Stimulated activated CD4-positive, alpha-beta T cell treated with anti-CD3 and anti-CD28 coated beads, Interleukin-4, amount 100 ng/mL, for 1 hour (primary cell): ENCODE data around the gene DLX4.

Experiments used
- DNase-seq: peaks from one replicate; pipeline ENCODE4 v3.0.0-alpha.2; 2020

Gene DLX4

GRCh38 chr17:49968405-49969133 is 421 bp upstream of the DLX4 start:
- DNase-seq: peak; percentile 77

GRCh38 chr17:49969795-49970389 is 902 bp downstream of the DLX4 start:
- DNase-seq: no peak

GRCh38 chr17:49970498-49970897 is 1.5 kb downstream of the DLX4 start:
- DNase-seq: no peak

- DNase-seq: no peak
These were observed 2.3 kb downstream of the DLX4 start for GRCh38 chr17:49971199-49971847.

DNA sequence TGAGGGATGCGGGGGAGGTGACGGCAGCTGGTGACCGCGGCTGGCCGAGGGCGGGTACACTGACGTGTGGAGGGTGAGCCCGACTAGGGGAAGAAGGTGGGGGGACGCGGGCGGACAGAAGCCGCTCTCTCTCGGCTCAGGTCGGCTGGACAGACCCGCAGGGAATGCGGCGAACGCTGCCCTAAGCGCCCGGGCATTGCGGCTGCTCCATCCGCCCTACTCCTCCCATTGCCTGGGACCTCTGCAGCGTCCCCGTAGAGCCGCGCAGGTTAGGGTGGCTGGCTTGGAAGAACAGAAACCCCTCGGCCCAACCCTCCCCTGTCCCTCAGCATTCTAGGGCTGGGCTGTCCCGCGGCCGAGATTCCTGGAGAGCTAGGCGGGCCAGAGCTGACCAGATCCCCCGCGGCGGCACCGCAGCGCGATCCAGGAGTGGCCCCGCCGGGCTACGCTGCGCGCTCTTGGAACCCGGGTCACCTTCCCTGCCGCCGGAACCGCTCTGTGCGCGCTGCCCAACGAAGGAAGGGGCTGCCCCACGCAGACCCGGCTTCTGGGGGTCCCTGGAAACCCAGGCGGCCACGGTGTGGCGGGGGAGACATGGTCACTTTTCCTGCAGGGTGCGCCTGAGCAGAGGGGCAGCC is 3.0 kb downstream of the DLX4 start:
- peak; percentile 9 for DNase-seq

DNA sequence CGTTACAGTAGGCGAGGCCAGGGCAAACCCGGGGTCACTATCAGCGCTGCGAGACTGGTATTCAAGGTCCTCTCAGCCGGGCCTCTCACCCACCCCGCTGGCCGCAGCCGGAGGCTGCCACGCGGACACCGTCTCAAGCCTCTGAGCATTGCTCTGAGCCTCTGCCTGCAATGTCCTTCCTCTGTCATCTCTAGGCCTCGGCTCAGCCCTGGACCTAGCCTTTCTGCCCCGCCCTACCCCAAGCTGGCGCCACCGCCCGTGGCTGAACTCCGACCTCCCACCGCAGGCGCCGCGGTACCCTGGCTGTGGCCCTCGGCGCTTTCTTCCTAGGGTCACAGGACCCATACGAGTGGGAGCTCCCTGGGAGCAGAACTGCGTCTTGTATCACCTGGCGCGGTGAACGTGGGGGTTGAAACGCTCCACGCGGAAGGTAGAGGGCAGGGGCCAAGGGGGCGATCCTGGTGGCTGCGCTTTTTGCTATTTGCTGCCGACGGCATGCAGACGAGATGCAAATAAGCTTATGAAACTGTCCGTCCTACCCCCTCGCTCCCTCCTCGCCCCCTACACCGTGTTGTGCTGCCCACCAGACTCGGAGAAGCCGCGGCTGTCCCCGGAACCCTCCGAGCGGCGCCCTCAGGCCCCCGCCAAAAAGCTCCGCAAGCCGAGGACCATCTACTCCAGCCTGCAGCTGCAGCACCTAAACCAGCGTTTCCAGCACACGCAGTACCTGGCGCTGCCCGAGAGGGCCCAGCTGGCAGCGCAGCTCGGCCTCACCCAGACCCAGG is 3.7 kb downstream of the DLX4 start:
- DNase-seq: no peak

DNA sequence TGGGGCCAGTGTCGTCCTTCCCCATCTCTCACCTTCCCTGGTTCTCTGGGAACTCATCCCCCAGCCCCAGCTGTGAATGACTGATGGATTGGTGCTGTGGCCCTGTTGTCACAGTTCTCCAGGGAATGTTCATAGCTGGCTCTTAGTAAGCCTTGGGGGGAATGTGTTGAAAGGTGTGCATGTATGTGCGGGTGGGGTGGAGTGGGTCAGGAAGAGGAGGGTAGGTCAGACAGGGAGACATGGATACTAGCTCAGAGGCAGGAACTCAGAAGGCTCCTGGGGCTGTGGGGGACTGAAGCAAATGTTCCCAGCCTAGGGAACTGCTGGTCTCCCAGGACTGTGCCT is 4.3 kb downstream of the DLX4 start:
- DNase-seq: no peak

DNA sequence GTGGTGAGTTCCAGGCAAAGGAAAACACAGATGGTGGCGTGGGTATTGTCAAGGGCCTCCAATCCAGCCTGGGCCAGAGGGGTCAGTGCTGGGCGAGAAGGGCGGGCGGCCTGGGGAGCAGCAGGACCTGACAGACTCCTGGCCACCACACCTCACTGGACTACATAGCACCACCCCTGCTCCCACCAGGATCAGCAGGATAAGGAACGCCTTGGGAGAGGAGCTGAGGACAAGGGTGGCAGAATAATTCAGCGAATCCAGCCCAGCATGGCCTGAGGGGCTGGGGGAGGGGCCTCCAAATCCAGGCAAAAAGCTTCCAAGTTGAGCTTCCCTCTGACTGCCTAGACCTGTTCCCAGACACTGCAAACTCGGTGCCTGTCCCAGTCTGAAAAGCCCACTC is 6.5 kb downstream of the DLX4 start:
- no peak for DNase-seq

DNA sequence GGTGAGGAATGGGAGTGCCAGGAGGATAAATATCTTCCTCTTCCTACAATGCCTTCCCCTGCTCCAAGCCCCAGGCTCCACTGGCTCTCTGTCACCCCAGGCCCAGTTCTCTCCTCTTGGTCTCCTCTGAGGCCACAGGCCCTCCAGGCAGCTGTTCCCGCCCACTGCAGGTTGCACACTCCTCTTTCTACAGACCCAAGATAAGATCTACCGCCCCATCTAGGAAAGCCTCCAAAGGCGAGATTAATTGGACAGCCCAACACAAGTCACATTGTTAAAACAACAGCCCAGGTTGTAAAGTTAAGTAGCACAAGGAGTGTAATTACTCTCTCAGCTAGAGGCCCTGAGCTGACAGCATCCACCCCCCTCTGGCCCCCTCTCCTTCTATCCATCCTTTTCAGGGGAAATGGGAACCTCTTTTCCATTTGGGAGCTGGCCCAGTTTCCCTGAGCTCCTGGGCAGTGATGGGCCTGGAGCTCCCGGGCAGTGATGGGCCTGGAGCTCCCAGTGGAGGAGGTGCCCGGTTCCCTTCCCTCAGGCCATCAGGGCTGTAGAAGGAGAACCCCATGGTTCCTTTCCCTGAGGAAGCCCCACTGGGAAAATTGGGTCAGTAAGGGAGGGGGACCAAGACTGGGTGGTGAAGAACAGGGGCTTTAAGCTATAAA is 7.3 kb downstream of the DLX4 start:
- DNase-seq: no peak

GRCh38 chr17:49976828-49977202 is 7.8 kb downstream of the DLX4 start:
- no peak for DNase-seq

DNA sequence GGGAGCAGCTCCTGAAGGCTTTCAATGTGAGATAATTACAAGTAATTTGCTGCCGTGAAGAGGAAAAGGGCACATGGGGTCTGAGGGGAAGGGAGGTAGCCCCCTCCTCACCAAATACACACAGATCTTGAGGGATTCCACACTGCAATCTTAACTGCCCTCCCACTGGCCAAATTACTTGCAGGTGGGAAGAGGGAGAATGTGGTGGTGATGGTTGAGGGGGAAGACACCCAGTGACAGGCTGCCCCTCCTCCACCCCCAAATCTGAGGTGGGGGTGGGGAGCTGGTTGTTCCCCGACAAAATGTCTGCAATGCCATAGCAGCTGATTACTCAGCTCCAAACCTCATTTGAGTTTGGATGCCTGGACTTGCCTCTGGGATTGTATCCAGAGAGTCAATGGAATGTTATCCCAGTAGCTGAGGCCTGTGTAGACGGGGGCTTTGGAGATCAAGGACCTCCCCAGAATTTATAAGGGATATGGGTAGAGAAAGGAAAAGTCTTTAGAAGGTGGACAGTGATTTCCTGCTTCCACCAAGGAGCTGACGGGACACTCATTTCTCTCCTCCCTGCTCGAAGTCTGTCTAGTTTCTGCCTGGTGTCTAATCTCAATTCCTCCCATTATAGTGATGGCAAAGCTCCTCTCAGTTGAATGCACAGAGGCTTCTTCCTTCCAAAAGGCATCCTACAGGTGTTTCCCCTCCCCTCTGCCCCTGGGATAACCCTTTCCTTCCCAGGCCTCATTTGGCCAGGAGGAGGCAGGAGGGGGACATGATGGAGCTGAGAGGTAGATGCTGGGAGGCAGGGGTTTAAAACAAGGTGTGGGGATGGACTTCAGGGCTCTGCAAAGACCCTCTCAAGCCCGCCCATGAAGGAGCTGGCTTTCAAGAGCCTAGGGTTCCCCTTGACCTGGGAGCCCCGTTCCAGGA is 8.7 kb downstream of the DLX4 start:
- no peak for DNase-seq

DNA sequence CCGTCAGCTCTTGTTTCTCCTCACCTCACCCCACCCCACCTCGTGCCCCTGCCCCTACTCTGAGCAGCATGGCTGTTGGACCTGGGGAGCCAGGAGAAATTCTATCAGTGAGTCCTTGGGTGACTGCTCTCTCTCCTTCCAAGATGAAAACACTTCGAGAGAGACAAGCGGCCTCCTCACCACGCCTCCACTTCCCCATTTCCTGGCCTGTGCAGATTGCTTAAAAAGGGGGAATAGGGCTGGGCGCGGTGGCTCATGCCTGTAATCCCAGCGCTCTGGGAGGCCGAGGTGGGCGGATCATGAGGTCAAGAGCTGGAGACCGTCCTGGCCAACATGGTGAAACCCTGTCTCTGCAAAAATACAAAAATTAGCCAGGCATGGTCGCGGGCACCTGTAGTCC is 9.5 kb downstream of the DLX4 start:
- no peak for DNase-seq

DNA sequence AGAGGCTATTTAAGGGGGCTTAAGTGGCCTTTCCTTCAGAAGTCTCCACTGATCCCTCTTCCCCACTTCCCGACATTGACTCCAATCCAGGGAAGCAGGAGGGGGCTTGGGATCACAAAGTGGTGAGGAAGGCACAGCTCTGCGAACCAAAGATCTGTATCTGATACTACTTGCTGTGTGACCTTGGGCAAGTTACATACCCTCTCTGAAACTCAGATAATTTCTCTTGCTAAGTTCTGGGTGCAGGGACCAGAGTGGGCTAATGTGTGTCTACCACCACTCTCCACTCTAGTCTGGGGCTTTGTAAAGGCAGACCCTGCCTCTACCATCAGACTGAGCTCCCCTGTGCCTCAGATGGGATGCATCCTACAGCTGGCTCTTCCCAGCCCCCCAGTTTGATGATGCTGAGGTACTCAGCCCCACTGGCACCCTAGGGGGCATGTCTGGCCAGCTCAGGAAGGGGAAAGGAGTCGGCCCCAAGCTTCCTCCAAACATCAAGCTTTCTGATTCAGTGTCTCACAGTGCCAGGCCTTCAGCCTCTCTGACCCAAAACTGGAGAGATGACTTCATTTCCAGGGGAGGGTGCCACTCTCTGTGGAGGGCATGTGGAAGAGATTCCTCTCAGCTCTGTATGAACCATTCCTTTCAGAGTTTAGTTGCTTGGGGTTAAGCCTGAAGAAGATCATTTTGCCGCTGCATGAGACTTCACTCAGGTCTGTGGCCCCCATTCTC is 10.9 kb downstream of the DLX4 start:
- no peak for DNase-seq

- DNase-seq: no peak
These were observed 11.8 kb downstream of the DLX4 start for GRCh38 chr17:49980703-49981197.

DNA sequence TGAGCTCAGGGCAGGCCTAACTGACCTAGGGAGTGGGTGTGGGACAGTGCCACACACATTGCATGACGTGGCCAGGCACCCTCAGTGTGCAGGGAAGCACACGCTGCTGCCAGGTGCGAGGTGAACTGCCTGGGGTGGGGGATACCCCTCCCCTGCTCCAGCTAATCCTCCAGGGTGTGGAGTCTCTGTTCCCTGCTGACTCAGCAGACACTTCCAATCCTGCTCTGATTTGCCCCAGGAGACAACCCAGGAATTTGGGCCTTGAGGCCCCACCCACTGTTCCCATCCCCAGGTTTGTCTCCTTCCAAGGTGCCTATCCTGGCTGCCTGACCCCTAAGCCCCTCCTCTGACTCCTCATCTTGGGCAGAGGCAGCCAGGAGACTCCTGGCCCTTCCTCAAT is 15.3 kb downstream of the DLX4 start:
- no peak for DNase-seq

DNA sequence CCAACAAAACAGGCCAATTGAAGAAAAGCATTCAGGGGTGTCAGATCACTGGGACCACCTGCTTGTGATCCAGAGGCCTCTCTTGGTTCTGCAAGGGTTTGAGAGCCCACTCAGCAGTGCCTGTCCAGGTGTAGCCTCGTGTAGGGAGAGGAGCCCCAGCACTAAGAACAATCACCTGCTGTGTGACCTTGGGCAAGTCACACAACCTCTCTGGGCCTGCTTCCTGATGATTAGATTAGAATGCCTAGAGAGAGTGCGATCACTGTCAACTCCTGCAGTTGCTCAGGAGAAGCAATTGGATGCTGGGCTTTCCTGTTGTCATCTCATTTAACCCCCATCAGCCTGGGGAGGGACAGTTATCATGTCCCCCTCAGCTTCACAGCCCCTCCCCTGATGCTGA is 15.8 kb downstream of the DLX4 start:
- DNase-seq: no peak

- DNase-seq: no peak
These were observed 16.5 kb downstream of the DLX4 start for GRCh38 chr17:49985310-49985990.

GRCh38 chr17:49986396-49987289 is 17.7 kb downstream of the DLX4 start:
- no peak for DNase-seq

DNA sequence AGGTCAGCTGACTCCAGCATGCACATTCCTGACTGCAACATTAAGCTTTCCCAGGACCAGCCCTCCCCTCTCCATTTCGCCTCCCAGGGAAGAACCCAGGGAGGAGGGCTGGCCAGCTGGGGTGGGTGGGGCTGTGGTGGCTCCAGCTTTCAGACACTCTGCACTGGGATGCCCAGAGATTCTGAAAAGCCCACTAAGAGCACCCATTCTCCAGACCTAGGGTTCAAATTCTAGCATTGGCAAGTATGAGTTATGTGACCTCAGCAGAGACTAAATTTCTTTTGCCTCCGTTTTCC is 18.2 kb downstream of the DLX4 start:
- DNase-seq: no peak
